NCI-H69 (cell line): ENCODE data around the gene RNF4.
"Not testable (repeated sequence)": the region's sequence is repeated elsewhere in the genome, so short reads cannot be mapped to it uniquely, and the experiment has no call there.

Experiments
- DNase-seq: peaks from one replicate; lab custom pipeline; 2025; lab: John Stamatoyannopoulos, UW

RNF4 gene

DNA sequence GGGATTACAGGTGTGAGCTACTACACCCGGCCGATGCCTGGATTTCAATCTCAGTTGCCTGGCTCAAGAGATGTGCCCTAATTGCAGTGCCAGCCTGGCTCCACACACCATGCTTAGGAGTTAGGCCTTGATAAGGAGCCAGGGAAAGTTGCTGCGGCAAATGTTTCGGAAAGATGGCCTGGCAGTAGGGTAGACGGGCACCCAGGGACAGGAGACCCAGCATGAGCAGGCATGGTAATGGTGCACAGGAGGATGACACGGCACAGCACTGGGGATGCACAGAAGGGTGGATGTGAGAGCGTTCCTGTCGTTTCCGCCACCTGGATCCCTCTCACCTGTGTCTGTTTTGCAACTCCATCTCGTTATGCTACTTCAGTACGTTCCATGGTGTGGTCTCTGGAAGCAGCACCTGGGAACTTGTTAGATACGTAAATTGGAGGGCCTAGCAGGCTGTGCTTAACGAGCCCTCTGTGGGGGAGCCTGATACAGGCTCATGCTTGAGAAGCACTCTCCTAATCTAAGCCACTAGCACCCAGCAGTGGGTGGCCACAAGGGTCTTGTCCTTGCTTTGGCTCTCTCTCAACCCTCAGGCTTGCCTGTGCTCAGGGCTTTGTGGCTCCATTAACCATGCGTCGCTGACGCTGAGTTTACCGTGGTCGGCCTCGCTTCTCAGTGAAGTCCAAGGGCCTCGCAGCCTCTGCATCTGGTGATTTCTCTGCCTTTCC is 20.3 kb downstream of the RNF4 start:
- DNase-seq: no peak

GRCh38 chr4:2489841-2490552 is 21.1 kb downstream of the RNF4 start:
- no peak for DNase-seq

DNA sequence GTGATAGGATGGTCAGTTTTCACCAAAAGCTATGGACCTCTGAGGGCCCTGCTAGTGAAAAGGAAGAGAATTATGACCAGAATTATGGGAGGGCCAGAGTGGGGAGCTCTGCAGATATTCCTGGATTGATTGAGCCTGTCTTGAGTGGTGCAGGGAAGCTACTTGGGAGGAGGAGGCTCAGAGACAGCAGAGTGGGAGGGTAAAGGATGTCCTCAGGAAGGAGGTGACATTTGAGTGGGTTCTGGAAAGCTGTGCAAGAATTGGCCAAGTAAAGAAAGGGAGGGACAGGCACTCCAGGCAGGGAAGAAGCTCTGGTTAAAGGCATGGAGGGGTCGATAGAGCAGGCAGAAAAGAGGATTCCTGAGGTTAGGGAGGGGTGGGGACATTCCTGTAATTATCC is 24.1 kb downstream of the RNF4 start:
- no peak for DNase-seq

DNA sequence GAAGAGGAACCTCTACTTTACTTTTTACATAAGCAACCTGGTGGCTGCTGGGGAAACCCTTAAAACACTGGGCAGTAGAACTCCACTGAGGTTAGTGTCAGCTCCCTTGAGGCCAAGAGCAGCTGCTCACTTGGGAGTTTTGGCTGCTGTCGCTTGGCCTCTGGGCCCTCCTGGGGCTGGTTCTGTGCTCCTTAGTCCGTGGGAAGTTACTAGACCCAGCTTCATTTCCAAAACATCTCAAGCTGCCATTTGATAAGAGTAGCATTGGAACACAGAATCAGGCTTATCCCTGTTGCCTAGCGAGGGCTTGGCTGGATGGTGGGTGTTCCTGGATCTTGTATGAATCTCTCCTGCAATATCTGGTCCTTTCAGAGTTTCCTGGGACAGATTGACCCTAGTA is 26.1 kb downstream of the RNF4 start:
- DNase-seq: no peak

- DNase-seq: no peak
Observed at GRCh38 chr4:2497324-2497723, 28.4 kb downstream of the RNF4 start.

GRCh38 chr4:2497931-2498330 is 29.0 kb downstream of the RNF4 start:
- no peak for DNase-seq

GRCh38 chr4:2500547-2500946 is 31.6 kb downstream of the RNF4 start:
- no peak for DNase-seq

DNA sequence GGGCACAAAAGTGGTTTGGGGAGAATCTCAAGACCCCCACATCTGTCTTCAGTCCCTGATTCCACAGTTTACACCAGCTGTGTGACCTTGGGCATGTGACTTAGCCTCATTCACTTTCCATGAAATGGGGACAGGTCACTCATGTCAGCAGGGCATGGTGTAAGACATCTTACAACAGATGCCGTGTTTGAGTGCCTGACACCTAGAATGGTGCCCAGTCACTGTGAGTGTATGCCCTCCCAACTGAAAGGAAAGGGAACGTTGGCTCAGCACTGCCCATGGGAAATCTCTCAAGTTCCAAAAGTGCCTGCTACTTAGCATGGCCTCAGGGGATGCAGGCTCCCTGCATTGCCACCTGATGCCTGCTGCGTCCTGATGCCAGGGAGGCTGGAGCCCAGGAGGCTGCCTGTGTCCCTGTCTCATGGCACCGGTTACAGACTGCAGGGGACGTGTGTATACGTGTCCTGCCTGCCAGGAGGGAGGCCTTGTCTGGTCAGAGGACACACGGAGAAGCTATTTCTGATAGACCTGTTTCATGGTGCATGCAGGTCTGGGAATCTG is 32.2 kb downstream of the RNF4 start:
- DNase-seq: no peak

GRCh38 chr4:2503809-2504208 is 34.9 kb downstream of the RNF4 start:
- DNase-seq: no peak

DNA sequence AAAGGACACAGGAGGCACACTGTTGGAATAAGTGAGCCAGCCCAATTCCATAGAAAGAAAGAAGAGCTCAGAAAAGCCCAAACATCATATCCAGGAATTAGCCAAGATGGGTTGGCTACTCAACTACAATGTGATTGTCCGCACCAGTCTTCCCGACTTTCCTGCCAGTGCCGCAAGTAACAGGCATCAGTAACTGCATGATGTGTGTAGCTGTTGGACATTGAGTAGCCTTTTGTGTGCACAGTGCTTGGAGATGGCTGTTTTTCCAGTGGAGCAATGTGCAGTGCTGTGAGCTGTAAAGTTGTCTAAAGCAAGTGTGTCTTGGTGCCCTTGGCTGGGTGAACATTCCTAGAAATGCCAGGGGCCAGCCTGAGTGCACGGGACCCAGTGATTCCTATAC is 38.4 kb downstream of the RNF4 start:
- no peak for DNase-seq

DNA sequence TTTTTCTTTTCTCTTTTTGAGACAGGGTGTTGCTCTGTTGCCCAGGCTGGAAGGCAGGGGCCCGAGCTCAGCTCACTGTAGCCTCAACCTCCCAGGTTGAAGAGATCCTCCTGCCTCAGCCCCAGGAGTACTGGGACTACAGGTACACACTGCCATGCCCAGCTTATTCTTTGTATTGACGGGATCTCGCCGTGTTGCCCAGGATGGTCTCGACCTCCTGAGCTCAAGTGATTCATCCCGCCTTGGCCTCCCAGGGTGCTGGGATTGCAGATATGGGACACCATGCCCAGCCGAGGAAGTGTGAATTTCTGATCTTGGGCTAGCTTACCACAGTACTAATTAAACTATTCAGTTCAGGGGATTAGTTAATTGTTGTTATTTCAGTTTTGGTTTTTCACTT is 38.9 kb downstream of the RNF4 start:
- DNase-seq: no peak

DNA sequence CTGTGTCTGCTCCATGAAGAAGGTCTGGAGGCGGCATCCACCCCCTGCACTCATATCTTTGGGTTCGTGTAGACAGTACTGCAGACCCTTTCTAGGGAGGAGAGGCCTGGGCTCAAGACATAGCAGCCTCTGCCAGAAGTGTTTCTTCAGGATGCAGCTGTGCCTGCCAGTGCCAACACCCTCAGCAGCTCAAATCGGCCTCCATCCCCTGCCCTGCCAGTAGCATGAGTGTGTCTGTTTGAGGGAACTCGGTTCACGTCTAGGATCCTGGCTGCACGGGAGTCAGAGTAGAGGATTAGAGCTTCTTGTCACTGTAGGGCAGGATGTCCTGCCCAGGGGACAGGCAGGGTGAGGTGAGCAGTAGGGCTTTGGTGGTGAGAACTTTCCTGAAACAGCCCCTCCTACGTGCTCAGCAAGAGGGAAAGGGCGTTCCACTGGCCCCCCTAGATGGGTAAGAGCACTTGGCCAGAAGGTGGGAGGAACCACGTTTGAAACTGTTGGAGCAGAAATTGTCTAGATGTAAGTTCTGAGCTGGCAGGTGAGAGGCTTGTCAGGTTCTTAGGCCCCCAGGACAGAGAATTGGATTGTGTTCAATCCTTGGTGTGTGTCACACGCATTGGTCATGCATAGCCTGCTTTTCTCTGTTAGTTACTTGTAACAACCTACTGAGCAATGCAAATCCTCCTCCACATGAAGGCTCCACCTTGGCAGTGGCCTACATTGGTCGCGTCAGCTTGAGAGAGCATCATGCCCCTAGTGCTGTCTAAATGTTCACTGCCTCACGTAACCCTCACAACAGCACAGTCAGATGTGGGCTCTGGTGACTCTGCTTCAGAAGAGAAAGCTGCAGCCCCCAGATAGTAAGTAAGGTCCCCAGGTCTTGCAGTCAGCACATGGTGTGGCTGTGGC is 41.7 kb downstream of the RNF4 start:
- DNase-seq: no peak

- no peak for DNase-seq
Observed at GRCh38 chr4:2511645-2512131, 42.8 kb downstream of the RNF4 start.

GRCh38 chr4:2512396-2513135 is 43.7 kb downstream of the RNF4 start:
- DNase-seq: no peak

DNA sequence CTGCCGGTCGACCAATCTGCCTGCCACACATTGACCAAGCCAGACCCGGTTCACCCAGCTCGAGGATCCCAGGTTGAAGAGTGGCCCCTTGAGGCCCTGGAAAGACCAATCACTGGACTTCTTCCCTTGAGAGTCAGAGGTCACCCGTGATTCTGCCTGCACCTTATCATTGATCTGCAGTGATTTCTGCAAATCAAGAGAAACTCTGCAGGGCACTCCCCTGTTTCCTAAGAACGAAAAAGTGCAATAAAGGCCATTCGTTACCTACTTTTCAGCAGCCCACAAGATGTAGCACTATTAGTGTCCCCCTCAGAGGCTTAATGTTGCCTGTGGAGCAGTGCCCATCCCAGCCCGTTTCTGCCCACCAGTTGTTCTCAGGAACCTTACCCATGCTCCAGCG is 45.3 kb downstream of the RNF4 start:
- DNase-seq: not testable (repeated sequence)

DNA sequence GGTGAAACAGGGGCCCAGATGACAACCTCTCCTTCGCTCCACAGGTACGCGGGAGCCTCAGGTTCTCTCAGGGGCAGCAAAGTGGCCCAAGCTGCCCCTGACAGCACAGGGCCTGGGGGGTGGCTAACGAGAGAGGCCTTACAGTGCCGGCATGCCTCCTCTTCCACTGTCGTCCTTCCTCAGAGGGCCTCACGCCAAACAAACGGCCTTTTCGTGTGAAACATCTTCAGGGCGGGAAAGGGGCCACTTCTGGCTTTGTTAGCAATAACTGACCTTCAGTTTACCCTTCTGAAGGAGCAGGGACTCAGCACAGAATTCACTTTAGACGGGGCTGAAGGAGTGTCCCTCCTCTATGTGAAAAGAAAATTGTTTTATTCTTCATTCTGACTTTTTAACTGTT is 46.0 kb downstream of the RNF4 start:
- not testable (repeated sequence) for DNase-seq

DNA sequence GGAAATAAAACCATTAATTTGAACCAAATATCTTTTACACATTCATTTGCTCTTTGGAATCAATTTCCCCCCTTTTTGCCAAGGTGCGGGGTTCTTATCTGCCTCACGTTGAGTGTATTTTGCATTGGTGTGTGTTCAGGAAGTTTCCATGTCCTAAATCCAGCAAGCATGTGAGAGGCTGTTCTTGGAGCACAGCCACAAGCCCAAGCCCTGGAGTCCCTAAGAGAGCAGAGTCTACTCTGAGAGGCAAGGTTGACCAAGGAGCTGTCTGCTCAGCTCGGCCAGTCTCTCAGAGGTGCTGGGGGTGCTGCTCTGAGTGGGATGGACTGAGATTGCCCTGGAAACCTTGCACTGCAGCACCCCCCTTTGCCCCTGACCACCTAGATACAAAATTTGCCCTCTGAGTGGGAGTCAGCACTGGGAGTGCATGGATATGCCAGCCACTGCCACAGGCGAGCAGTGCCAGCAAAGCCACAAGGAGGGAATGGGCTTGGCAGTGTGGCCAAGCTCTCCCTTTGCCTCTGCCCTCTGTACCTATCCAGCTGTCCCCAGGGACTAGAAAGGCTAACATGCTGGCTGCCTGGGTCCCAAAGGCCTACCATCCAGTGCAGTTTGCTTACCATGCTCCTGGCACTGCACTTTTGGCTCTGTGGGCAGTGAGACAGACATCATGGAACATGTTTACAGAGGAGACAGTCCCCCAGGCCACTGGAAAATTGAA is 47.1 kb downstream of the RNF4 start:
- DNase-seq: peak; percentile 2

GRCh38 chr4:2516635-2517034 is 47.7 kb downstream of the RNF4 start:
- no peak for DNase-seq

DNA sequence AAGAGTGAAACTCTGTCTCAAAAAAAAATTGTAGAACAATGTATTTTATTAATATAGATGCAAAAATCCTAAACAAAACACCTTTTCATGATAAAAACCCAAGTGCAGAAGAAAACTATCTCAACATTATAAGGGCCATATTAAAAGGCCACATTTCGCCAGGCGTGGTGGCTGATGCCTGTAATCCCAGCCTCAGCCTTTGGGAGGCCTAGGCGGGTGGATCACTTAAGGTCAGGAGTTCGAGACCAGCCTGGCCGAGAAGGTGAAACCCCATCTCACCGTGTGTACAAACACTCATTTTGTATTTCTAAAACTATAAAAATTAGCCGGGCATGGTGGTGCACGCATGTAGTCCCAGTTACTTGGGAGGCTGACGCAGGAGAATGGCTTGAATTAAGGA is 57.7 kb downstream of the RNF4 start:
- DNase-seq: no peak

DNA sequence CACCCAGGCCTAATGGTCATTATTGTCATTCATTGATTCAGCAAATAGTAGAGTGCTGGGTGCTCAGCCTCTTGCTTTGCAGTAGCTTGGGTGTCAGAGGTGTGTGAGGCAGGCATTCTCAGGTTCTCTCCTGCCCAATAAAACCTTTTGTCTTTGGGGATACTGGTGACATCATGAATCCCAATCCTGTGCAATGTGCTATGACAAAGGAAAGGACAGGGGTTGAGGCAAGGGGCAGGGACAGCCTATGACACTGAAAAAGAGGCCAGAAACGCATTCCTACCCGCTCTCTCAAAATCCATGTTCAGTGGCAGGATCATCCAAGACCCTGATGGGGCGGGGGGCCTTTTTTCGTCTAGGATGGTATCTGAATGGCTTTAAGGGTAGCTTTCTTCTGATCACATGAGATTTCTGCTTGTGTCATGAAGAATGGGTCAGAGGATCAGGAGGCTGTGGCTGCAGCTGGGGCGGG is 66.0 kb downstream of the RNF4 start:
- DNase-seq: no peak
